CD4-positive, CD25-positive, alpha-beta regulatory T cell (primary cell): Measurements from ENCODE around the gene ATP5ME. TPM values are rescaled to one million over a fixed set of nuclear protein-coding genes. Genes with fewer than 3 reads are reported as not detected.
"Not testable (repeated sequence)": the region's sequence is repeated elsewhere in the genome, so short reads cannot be mapped to it uniquely, and the experiment has no call there.

Experiments
- ATAC-seq, 2 donors: fragments of 150-1000 bp; cut with Tn5 transposase; one replicate each; pipeline ENCODE4 v1.10.0; 2021; ENCODE audit warnings: low read depth in 2 of 2, moderate number of reproducible peaks in 2 of 2, moderate library complexity in 1 of 2
- DNase-seq, 3 donors: peaks; one replicate each; pipeline versions ENCODE4 v3.0.0 to v3.0.0-alpha.2; 2012 to 2022; ENCODE audit warnings: mixed read lengths in 1 of 3
- H3K27ac ChIP-seq: one replicate; pipeline ENCODE4 v1.7.0; 2013; ENCODE audit warnings: mild to moderate bottlenecking, low read length; ENCODE audit not compliant: insufficient read depth, poor library complexity, severe bottlenecking
- H3K27me3 ChIP-seq: one replicate; pipeline ENCODE4 v1.7.0; 2013; ENCODE audit warnings: low read length; ENCODE audit not compliant: control insufficient read depth, insufficient read depth
- H3K36me3 ChIP-seq: one replicate; pipeline ENCODE4 v1.7.0; 2013; ENCODE audit warnings: mild to moderate bottlenecking, low read length, moderate library complexity; ENCODE audit not compliant: control insufficient read depth, insufficient read depth
- H3K4me1 ChIP-seq: 2 replicates; pipeline ENCODE4 v1.7.0; 2013; ENCODE audit warnings: mild to moderate bottlenecking, low read length; ENCODE audit not compliant: insufficient read depth, control insufficient read depth, poor library complexity, severe bottlenecking
- H3K4me3 ChIP-seq: one replicate; pipeline ENCODE4 v1.7.0; 2013; ENCODE audit warnings: low read depth, mild to moderate bottlenecking, low read length, moderate library complexity
- H3K9me3 ChIP-seq, 2 experiments: 1 replicate in 1 of 2; 2 replicates in 1 of 2; pipeline ENCODE4 v1.7.0; 2013; ENCODE audit warnings: low read length in 2 of 2, mild to moderate bottlenecking in 1 of 2, moderate library complexity in 1 of 2; ENCODE audit not compliant: control insufficient read depth in 2 of 2
- H3K27ac Mint-ChIP-seq, 3 donors: one replicate each; pipeline ENCODE4 v1.8.0; 2020 to 2022; ENCODE audit warnings: mild to moderate bottlenecking in 3 of 3, mixed read lengths in 3 of 3, moderate library complexity in 2 of 3
- H3K27me3 Mint-ChIP-seq: one replicate; pipeline ENCODE4 v1.8.0; 2022; ENCODE audit warnings: mild to moderate bottlenecking, mixed read lengths
- H3K36me3 Mint-ChIP-seq: one replicate; pipeline ENCODE4 v1.8.0; 2020; ENCODE audit warnings: mixed read lengths
- H3K4me1 Mint-ChIP-seq, 4 donors: one replicate each; pipeline ENCODE4 v1.8.0; 2020 to 2022; ENCODE audit warnings: mixed read lengths in 4 of 4, mild to moderate bottlenecking in 1 of 4
- H3K4me3 Mint-ChIP-seq, 4 donors: one replicate each; pipeline ENCODE4 v1.8.0; 2020 to 2022; ENCODE audit warnings: mild to moderate bottlenecking in 4 of 4, mixed read lengths in 4 of 4, moderate library complexity in 3 of 4
- H3K9me3 Mint-ChIP-seq, 7 donors: one replicate each; pipeline ENCODE4 v1.8.0; 2020 to 2022; ENCODE audit warnings: mixed read lengths in 7 of 7, mild to moderate bottlenecking in 3 of 7, moderate library complexity in 2 of 7
- polyA plus RNA-seq, 4 donors: library from polyadenylated mRNA; unstranded; fragments of 300-500 nt; fragmentation: Illumina TruSeq; gene quantifications; one replicate each; pipeline ENCODE4 v1.2.3, GENCODE V29; 2021
- total RNA-seq: library from RNA; stranded (reverse); gene quantifications from one replicate; pipeline ENCODE4 v1.2.3, GENCODE V29; 2022

Gene ATP5ME
- total and polyA plus RNA-seq, 5 donors from 2014 or later = 123 to 442 (median 402) TPM

- H3K4me1 ChIP-seq = no peaks in the 10 kb centered on the region
- no peak for DNase-seq
- H3K36me3 Mint-ChIP-seq = no peaks in the 10 kb centered on the region
- H3K9me3 Mint-ChIP-seq = peaks cover 0 to 8% (median 2%) of the 10 kb centered on the region in 7 donors
- no peaks in the 10 kb centered on the region for H3K36me3 ChIP-seq
- peaks cover 0 to 5% of the 10 kb centered on the region in 2 experiments for H3K9me3 ChIP-seq
- no peak overlapping the region for H3K27ac Mint-ChIP-seq
- H3K27ac ChIP-seq = no peak overlapping the region
- ATAC-seq = no peak
- peaks cover 0 to 5% (median 1%) of the 10 kb centered on the region in 4 donors for H3K4me1 Mint-ChIP-seq
- H3K4me3 ChIP-seq = peak overlapping the region; percentile 51
- H3K4me3 Mint-ChIP-seq = peak overlapping the region in 3 of 4 donors; percentile 68 to 87 (median 75)
- H3K27me3 Mint-ChIP-seq = peaks cover 22% of the 10 kb centered on the region
- no peaks in the 10 kb centered on the region for H3K27me3 ChIP-seq
Measured at GRCh38 chr4:646460-646859, 27.6 kb downstream of the ATP5ME start.

GRCh38 chr4:642366-642765 is 31.7 kb downstream of the ATP5ME start:
- not testable (repeated sequence) for DNase-seq, H3K9me3 ChIP-seq, H3K27ac Mint-ChIP-seq, ATAC-seq, H3K4me1 ChIP-seq, H3K9me3 Mint-ChIP-seq, H3K36me3 ChIP-seq, H3K4me3 ChIP-seq, H3K27me3 ChIP-seq, H3K4me3 Mint-ChIP-seq, H3K4me1 Mint-ChIP-seq, H3K27ac ChIP-seq, H3K36me3 Mint-ChIP-seq
- H3K27me3 Mint-ChIP-seq = peaks cover 16% of the 10 kb centered on the region

- peak overlapping the region in 1 of 3 donors; percentile 91 for H3K27ac Mint-ChIP-seq
- Histone ChIP-seq H3K27ac (no peak overlapping the region), H3K4me3 (no peak overlapping the region), H3K9me3 (peaks cover 0 to 11% of the 10 kb centered on the region in 2 experiments), H3K4me1 (no peaks in the 10 kb centered on the region), H3K36me3 (no peaks in the 10 kb centered on the region), H3K27me3 (no peaks in the 10 kb centered on the region)
- no peak overlapping the region for H3K4me3 Mint-ChIP-seq
- ATAC-seq = no peak
- H3K36me3 Mint-ChIP-seq = no peaks in the 10 kb centered on the region
- H3K4me1 Mint-ChIP-seq = no peaks in the 10 kb centered on the region
- no peaks in the 10 kb centered on the region for H3K27me3 Mint-ChIP-seq
- peaks cover 0 to 5% (median 2%) of the 10 kb centered on the region in 7 donors for H3K9me3 Mint-ChIP-seq
- no peak for DNase-seq
Measured at GRCh38 chr4:637536-638280, 36.4 kb downstream of the ATP5ME start.

- H3K36me3 ChIP-seq = no peaks in the 10 kb centered on the region
- no peak overlapping the region for H3K27ac ChIP-seq
- peaks cover 0 to 17% of the 10 kb centered on the region in 2 experiments for H3K9me3 ChIP-seq
- no peak for DNase-seq
- Mint-ChIP-seq H3K4me1 (no peaks in the 10 kb centered on the region), H3K9me3 (peaks cover 0 to 7% (median 3%) of the 10 kb centered on the region in 7 donors), H3K27ac (no peak overlapping the region), H3K36me3 (no peaks in the 10 kb centered on the region), H3K27me3 (no peaks in the 10 kb centered on the region), H3K4me3 (no peak overlapping the region)
- H3K27me3 ChIP-seq = no peaks in the 10 kb centered on the region
- no peak for ATAC-seq
- H3K4me3 ChIP-seq = no peak overlapping the region
- no peaks in the 10 kb centered on the region for H3K4me1 ChIP-seq
Measured at GRCh38 chr4:636628-637159, 37.4 kb downstream of the ATP5ME start.

- no peak overlapping the region for H3K27ac Mint-ChIP-seq
- no peak overlapping the region for H3K4me3 Mint-ChIP-seq
- H3K4me1 ChIP-seq = no peaks in the 10 kb centered on the region
- peaks cover 0 to 7% (median 3%) of the 10 kb centered on the region in 7 donors for H3K9me3 Mint-ChIP-seq
- no peak for ATAC-seq
- H3K36me3 Mint-ChIP-seq = no peaks in the 10 kb centered on the region
- no peaks in the 10 kb centered on the region for H3K36me3 ChIP-seq
- no peaks in the 10 kb centered on the region for H3K4me1 Mint-ChIP-seq
- DNase-seq = no peak
- H3K27me3 Mint-ChIP-seq = no peaks in the 10 kb centered on the region
- H3K27me3 ChIP-seq = no peaks in the 10 kb centered on the region
- peaks cover 0 to 13% of the 10 kb centered on the region in 2 experiments for H3K9me3 ChIP-seq
- H3K27ac ChIP-seq = no peak overlapping the region
- no peak overlapping the region for H3K4me3 ChIP-seq
Measured at GRCh38 chr4:635851-636627, 38.0 kb downstream of the ATP5ME start.

GRCh38 chr4:635066-635835 is 38.8 kb downstream of the ATP5ME start:
- H3K27me3 ChIP-seq, H3K27ac Mint-ChIP-seq, H3K4me1 ChIP-seq, H3K4me3 ChIP-seq, H3K4me3 Mint-ChIP-seq, ATAC-seq, H3K4me1 Mint-ChIP-seq, H3K9me3 Mint-ChIP-seq, H3K27ac ChIP-seq, DNase-seq, H3K36me3 Mint-ChIP-seq, H3K36me3 ChIP-seq, H3K27me3 Mint-ChIP-seq: not testable (repeated sequence)
- H3K9me3 ChIP-seq = peaks cover 0 to 13% of the 10 kb centered on the region in 2 experiments

- Mint-ChIP-seq H3K4me3 (no peak overlapping the region), H3K27ac (no peak overlapping the region), H3K27me3 (no peaks in the 10 kb centered on the region), H3K4me1 (no peaks in the 10 kb centered on the region), H3K9me3 (peaks cover 0 to 6% (median 4%) of the 10 kb centered on the region in 7 donors), H3K36me3 (no peaks in the 10 kb centered on the region)
- Histone ChIP-seq H3K27ac (no peak overlapping the region), H3K27me3 (no peaks in the 10 kb centered on the region), H3K9me3 (peaks cover 0 to 13% of the 10 kb centered on the region in 2 experiments), H3K36me3 (no peaks in the 10 kb centered on the region), H3K4me3 (no peak overlapping the region), H3K4me1 (no peaks in the 10 kb centered on the region)
- ATAC-seq = no peak
- DNase-seq = no peak
Measured at GRCh38 chr4:634599-634985, 39.5 kb downstream of the ATP5ME start.
